ENCODE data around the gene SEMA4B.

Gene SEMA4B

DNA sequence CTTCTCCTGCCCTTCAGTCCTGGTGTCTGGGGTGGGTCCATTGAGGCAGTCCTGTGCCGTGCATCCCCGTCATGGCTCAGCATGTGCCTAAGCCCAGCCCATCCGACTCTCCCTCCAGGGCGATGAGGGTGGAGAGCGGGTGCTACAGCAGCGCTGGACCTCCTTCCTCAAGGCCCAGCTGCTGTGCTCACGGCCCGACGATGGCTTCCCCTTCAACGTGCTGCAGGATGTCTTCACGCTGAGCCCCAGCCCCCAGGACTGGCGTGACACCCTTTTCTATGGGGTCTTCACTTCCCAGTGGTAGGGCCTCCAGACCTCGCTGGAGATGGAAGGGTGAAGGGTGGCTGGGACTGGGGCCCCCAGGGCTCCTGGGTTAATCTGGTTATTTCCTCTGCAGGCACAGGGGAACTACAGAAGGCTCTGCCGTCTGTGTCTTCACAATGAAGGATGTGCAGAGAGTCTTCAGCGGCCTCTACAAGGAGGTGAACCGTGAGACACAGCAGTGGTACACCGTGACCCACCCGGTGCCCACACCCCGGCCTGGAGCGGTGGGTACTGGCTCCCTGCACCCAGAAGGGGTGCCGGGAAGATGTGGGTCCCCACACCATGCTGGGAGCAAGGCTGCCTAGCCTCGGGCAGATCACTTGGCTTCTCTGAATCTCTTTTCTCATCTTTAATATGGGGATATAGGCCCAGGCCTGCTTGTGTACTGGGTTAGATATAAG, 22.5 kb downstream of the SEMA4B start:
- Histone ChIP-seq H3K27me3 (ENCODE audit: low read length) (no peaks in the 10 kb centered on the region), H3K9ac (ENCODE audit: low read length) (no peak overlapping the region), H3K9me2 (replicated peaks; ENCODE audit: insufficient read depth, low read length) (no peaks in the 10 kb centered on the region), H3K27ac (ENCODE audit: low read depth, low read length) (no peak overlapping the region), H3K4me2 (ENCODE audit: low read depth, low read length, poor library complexity, severe bottlenecking) (no peak overlapping the region), H3K9me3 (ENCODE audit: insufficient read depth, low read length) (no peaks in the 10 kb centered on the region), H4K20me1 (ENCODE audit: low read depth, low read length) (no peaks in the 10 kb centered on the region), H3K79me2 (ENCODE audit: insufficient read depth, low read length) (no peaks in the 10 kb centered on the region), H2AFZ (ENCODE audit: low read depth, low read length, severe bottlenecking) (no peak overlapping the region), H3F3A (ENCODE audit: insufficient read depth) (no peaks in the 10 kb centered on the region), H3K4me3 (ENCODE audit: insufficient read depth, low read length, poor library complexity, severe bottlenecking) (no peak overlapping the region), H3K36me3 (ENCODE audit: low read length) (no peaks in the 10 kb centered on the region)
- no peak for TF ChIP-seq EZH2phosphoT487 (conservative IDR thresholded peaks at IDR 0.05; ENCODE audit: low read length)
- TF ChIP-seq, protein P1, sequence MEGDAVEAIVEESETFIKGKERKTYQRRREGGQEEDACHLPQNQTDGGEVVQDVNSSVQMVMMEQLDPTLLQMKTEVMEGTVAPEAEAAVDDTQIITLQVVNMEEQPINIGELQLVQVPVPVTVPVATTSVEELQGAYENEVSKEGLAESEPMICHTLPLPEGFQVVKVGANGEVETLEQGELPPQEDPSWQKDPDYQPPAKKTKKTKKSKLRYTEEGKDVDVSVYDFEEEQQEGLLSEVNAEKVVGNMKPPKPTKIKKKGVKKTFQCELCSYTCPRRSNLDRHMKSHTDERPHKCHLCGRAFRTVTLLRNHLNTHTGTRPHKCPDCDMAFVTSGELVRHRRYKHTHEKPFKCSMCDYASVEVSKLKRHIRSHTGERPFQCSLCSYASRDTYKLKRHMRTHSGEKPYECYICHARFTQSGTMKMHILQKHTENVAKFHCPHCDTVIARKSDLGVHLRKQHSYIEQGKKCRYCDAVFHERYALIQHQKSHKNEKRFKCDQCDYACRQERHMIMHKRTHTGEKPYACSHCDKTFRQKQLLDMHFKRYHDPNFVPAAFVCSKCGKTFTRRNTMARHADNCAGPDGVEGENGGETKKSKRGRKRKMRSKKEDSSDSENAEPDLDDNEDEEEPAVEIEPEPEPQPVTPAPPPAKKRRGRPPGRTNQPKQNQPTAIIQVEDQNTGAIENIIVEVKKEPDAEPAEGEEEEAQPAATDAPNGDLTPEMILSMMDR (IDR thresholded peaks at IDR 0.05; ENCODE audit: insufficient read depth, low read length, poor library complexity, severe bottlenecking), result no peak

DNA sequence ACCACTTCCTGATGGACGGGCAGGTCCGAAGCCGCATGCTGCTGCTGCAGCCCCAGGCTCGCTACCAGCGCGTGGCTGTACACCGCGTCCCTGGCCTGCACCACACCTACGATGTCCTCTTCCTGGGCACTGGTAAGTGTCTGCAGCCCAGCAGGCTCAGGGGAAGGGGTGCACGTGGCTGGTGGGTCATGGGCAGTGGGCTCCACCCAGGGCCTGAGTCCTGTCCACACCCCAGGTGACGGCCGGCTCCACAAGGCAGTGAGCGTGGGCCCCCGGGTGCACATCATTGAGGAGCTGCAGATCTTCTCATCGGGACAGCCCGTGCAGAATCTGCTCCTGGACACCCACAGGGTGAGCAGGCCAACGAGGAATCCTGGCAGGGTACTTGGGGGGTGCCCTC, 23.9 kb downstream of the SEMA4B start:
- TF ChIP-seq EZH2phosphoT487 (conservative IDR thresholded peaks at IDR 0.05; ENCODE audit: low read length), result no peak
- TF ChIP-seq, protein P1 (IDR thresholded peaks at IDR 0.05; ENCODE audit: insufficient read depth, low read length, poor library complexity, severe bottlenecking), result no peak
- Histone ChIP-seq H4K20me1 (ENCODE audit: low read depth, low read length) (no peaks in the 10 kb centered on the region), H3K27ac (ENCODE audit: low read depth, low read length) (no peak overlapping the region), H3K27me3 (ENCODE audit: low read length) (no peaks in the 10 kb centered on the region), H3F3A (ENCODE audit: insufficient read depth) (no peaks in the 10 kb centered on the region), H3K79me2 (ENCODE audit: insufficient read depth, low read length) (no peaks in the 10 kb centered on the region), H3K4me3 (ENCODE audit: insufficient read depth, low read length, poor library complexity, severe bottlenecking) (no peak overlapping the region), H2AFZ (ENCODE audit: low read depth, low read length, severe bottlenecking) (no peak overlapping the region), H3K9me3 (ENCODE audit: insufficient read depth, low read length) (no peaks in the 10 kb centered on the region), H3K9me2 (replicated peaks; ENCODE audit: insufficient read depth, low read length) (no peaks in the 10 kb centered on the region), H3K4me2 (ENCODE audit: low read depth, low read length, poor library complexity, severe bottlenecking) (no peak overlapping the region), H3K36me3 (ENCODE audit: low read length) (no peaks in the 10 kb centered on the region), H3K9ac (ENCODE audit: low read length) (no peak overlapping the region)

DNA sequence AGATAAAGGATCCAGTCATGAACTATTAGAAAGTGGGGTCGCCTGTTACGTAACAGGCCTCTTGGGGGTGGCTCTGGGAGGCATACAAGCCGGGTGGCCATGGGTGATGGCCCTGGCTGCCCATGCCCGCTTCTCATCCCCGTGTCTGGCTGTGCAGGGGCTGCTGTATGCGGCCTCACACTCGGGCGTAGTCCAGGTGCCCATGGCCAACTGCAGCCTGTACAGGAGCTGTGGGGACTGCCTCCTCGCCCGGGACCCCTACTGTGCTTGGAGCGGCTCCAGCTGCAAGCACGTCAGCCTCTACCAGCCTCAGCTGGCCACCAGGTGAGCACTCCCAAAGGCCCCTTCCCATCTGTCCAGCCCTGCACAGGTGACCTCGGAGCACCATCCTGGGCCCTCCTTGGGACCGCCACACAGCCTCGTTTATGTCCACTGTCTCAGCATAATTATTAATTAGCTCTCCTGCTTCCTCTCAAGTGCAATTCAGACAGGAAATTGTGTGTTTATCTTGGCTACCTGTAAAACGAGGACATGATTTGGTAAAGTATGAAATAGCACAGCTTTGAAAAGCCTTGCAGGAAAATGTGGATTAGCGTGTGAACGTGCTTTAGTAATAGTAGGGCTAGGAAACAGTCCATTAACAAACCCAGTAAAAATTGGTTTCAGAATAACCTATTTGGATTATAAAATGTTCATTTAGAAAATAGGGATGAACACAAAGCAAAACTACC, 24.5 kb downstream of the SEMA4B start:
- Histone ChIP-seq H3K27ac (ENCODE audit: low read depth, low read length) (no peak overlapping the region), H2AFZ (ENCODE audit: low read depth, low read length, severe bottlenecking) (no peak overlapping the region), H3K9ac (ENCODE audit: low read length) (no peak overlapping the region), H3F3A (ENCODE audit: insufficient read depth) (no peaks in the 10 kb centered on the region), H4K20me1 (ENCODE audit: low read depth, low read length) (no peaks in the 10 kb centered on the region), H3K9me3 (ENCODE audit: insufficient read depth, low read length) (no peaks in the 10 kb centered on the region), H3K4me3 (ENCODE audit: insufficient read depth, low read length, poor library complexity, severe bottlenecking) (no peak overlapping the region), H3K79me2 (ENCODE audit: insufficient read depth, low read length) (no peaks in the 10 kb centered on the region), H3K9me2 (replicated peaks; ENCODE audit: insufficient read depth, low read length) (no peaks in the 10 kb centered on the region), H3K36me3 (ENCODE audit: low read length) (no peaks in the 10 kb centered on the region), H3K27me3 (ENCODE audit: low read length) (no peaks in the 10 kb centered on the region), H3K4me2 (ENCODE audit: low read depth, low read length, poor library complexity, severe bottlenecking) (no peak overlapping the region)
- TF ChIP-seq, protein P1 (IDR thresholded peaks at IDR 0.05; ENCODE audit: insufficient read depth, low read length, poor library complexity, severe bottlenecking), result no peak
- no peak for TF ChIP-seq EZH2phosphoT487 (conservative IDR thresholded peaks at IDR 0.05; ENCODE audit: low read length)
